Erythroblast (primary cell): Measurements from ENCODE around the gene ZBTB20.

Source experiments
- GATA1 ChIP-seq: IDR thresholded peaks from 2 replicates; pipeline ENCODE4 v1.6.1; 2011; ENCODE audit warnings: low read depth, mild to moderate bottlenecking, control low read depth, low read length, moderate library complexity
- POLR2A ChIP-seq: IDR thresholded peaks from 2 replicates; pipeline ENCODE4 v1.6.1; 2011; ENCODE audit warnings: mild to moderate bottlenecking, low read length

- TF ChIP-seq POLR2A (no peak), GATA1 (no peak)
These were observed 354.7 kb downstream of the ZBTB20 start for GRCh38 chr3:114792159-114792918.
